ENCODE results near the gene LRRC37B.

GRCh38 chr17:32016231-32016630 lies 9.0 kb downstream of the LRRC37B start:
- TF ChIP-seq EZH2 (IDR thresholded peaks at IDR 0.05), result no peak
- TF ChIP-seq POLR2AphosphoS5 (IDR thresholded peaks at IDR 0.05; ENCODE audit: borderline replicate concordance, low read depth, low read length), result no peak

Measured in SK-N-MC (cell line).